BLaER1 treated with 17β-estradiol and CSF1 and Interleukin-3, amounts not matched to agents 10 nM and 100 nM (cell line): ENCODE measurements around the gene ADAM20.

Experiments
- H3K27ac ChIP-seq, 11 experiments: shearing (Covaris generic); formaldehyde crosslinking; 2 replicates each; pipeline ENCODE4 v1.8.1; 2022
- H3K27me3 ChIP-seq, 11 experiments: shearing (Covaris generic); formaldehyde crosslinking; 2 replicates each; pipeline ENCODE4 v1.8.1; 2022
- H3K36me3 ChIP-seq, 11 experiments: shearing (Covaris generic); formaldehyde crosslinking; 2 replicates each; pipeline ENCODE4 v1.8.1; 2022
- H3K4me1 ChIP-seq, 10 experiments: shearing (Covaris generic); formaldehyde crosslinking; 2 replicates each; pipeline ENCODE4 v1.8.1; 2022
- H3K4me2 ChIP-seq, 11 experiments: shearing (Covaris generic); formaldehyde crosslinking; 2 replicates each; pipeline ENCODE4 v1.8.1; 2022
- H3K4me3 ChIP-seq, 10 experiments: shearing (Covaris generic); formaldehyde crosslinking; 2 replicates each; pipeline ENCODE4 v1.8.1; 2022
- H3K9ac ChIP-seq, 11 experiments: shearing (Covaris generic); formaldehyde crosslinking; 2 replicates each; pipeline ENCODE4 v1.8.1; 2022
- H3K9me3 ChIP-seq, 11 experiments: shearing (Covaris generic); formaldehyde crosslinking; replicated peaks in 1 of 11; 2 replicates each; pipeline ENCODE4 v1.8.1; 2022
- H4K20me1 ChIP-seq, 11 experiments: shearing (Covaris generic); formaldehyde crosslinking; 2 replicates each; pipeline ENCODE4 v1.8.1; 2022
- Cebpa-rat ChIP-seq, 11 experiments: shearing (Covaris generic); IDR thresholded peaks; 2 replicates each; pipeline ENCODE4 v1.8.1; 2022

Gene ADAM20

GRCh38 chr14:70534904-70535303 lies at the start of gene ADAM20:
Gene ADAM20, minus strand, starts transcription at chr14:70535004. Its CDS starts 10,247 bp downstream, at chr14:70524757.
- TF ChIP-seq Cebpa-rat (IDR thresholded peaks at IDR 0.05) = no peak
- Histone ChIP-seq H3K9ac (no peak within 1 kb of the TSS), H3K27ac (no peak within 1 kb of the TSS), H3K4me1 (peaks cover 3 to 12% (median 10%) of the 10 kb centered on the region in 10 experiments; a peak in 17 of 20 replicates), H3K4me2 (no peak within 1 kb of the TSS), H3K9me3 (peaks cover 37 to 50% (median 45%) of the 10 kb centered on the region in 11 experiments), H3K36me3 (peaks cover 7 to 37% (median 24%) of the 10 kb centered on the region in 11 experiments; a peak in 17 of 22 replicates), H4K20me1 (no peaks in the 10 kb centered on the region), H3K27me3 (no peaks in the 10 kb centered on the region), H3K4me3 (no peak within 1 kb of the TSS)

- Histone ChIP-seq H4K20me1 (0 out of 22 replicates have a peak, but pooled peaks cover 0 to under 1% (median 0%) of the 10 kb centered on the region in 11 experiments), H3K27ac (no peak overlapping the region), H3K36me3 (peaks cover 34 to 88% (median 57%) of the 10 kb centered on the region in 11 experiments), H3K4me1 (no peaks in the 10 kb centered on the region), H3K4me2 (no peak overlapping the region), H3K9ac (no peak overlapping the region), H3K27me3 (no peaks in the 10 kb centered on the region), H3K4me3 (no peak overlapping the region), H3K9me3 (peaks cover 4 to 10% (median 7%) of the 10 kb centered on the region in 11 experiments; a peak in 11 of 22 replicates)
- TF ChIP-seq Cebpa-rat (IDR thresholded peaks at IDR 0.05) = no peak
Observed at GRCh38 chr14:70576891-70577290, 42.1 kb upstream of the ADAM20 start.

GRCh38 chr14:70573050-70573449 lies 38.2 kb upstream of the ADAM20 start:
- H3K4me3 ChIP-seq = no peak overlapping the region
- H3K9ac ChIP-seq = no peak overlapping the region
- peaks cover 4 to 10% (median 7%) of the 10 kb centered on the region in 11 experiments; a peak in 11 of 22 replicates for H3K9me3 ChIP-seq
- H3K4me2 ChIP-seq = no peak overlapping the region
- H3K27ac ChIP-seq = no peak overlapping the region
- no peaks in the 10 kb centered on the region for H3K4me1 ChIP-seq
- H3K36me3 ChIP-seq = peaks cover 8 to 79% (median 31%) of the 10 kb centered on the region in 11 experiments; a peak in 19 of 22 replicates
- H3K27me3 ChIP-seq = no peaks in the 10 kb centered on the region
- no peak for TF ChIP-seq Cebpa-rat (IDR thresholded peaks at IDR 0.05)
- peaks cover 0 to 15% (median 4%) of the 10 kb centered on the region in 11 experiments; a peak in 6 of 22 replicates for H4K20me1 ChIP-seq

GRCh38 chr14:70571139-70571538 lies 36.3 kb upstream of the ADAM20 start:
- no peak for TF ChIP-seq Cebpa-rat (IDR thresholded peaks at IDR 0.05)
- Histone ChIP-seq H3K9ac (no peak overlapping the region), H3K4me3 (no peak overlapping the region), H3K27ac (no peak overlapping the region), H3K36me3 (peaks cover 25 to 89% (median 41%) of the 10 kb centered on the region in 11 experiments; a peak in 21 of 22 replicates), H3K4me1 (no peaks in the 10 kb centered on the region), H3K27me3 (no peaks in the 10 kb centered on the region), H3K4me2 (no peak overlapping the region), H3K9me3 (peaks cover 14 to 21% (median 17%) of the 10 kb centered on the region in 11 experiments; a peak in 20 of 22 replicates), H4K20me1 (peaks cover 0 to 24% (median 10%) of the 10 kb centered on the region in 11 experiments; a peak in 8 of 22 replicates)

- H3K9me3 ChIP-seq = peaks cover 37 to 47% (median 40%) of the 10 kb centered on the region in 11 experiments
- no peak overlapping the region for H3K9ac ChIP-seq
- peaks cover 0 to 24% (median 10%) of the 10 kb centered on the region in 11 experiments; a peak in 8 of 22 replicates for H4K20me1 ChIP-seq
- TF ChIP-seq Cebpa-rat (IDR thresholded peaks at IDR 0.05) = no peak
- peaks cover 47 to 92% (median 63%) of the 10 kb centered on the region in 11 experiments for H3K36me3 ChIP-seq
- H3K4me1 ChIP-seq = no peaks in the 10 kb centered on the region
- H3K27me3 ChIP-seq = no peaks in the 10 kb centered on the region
- no peak overlapping the region for H3K4me2 ChIP-seq
- no peak overlapping the region for H3K27ac ChIP-seq
- no peak overlapping the region for H3K4me3 ChIP-seq
Observed at GRCh38 chr14:70567791-70568190, 33.0 kb upstream of the ADAM20 start.

GRCh38 chr14:70563869-70564268 lies 29.1 kb upstream of the ADAM20 start:
- no peak for TF ChIP-seq Cebpa-rat (IDR thresholded peaks at IDR 0.05)

GRCh38 chr14:70563417-70563816 lies 28.6 kb upstream of the ADAM20 start:
- peaks cover 64 to 92% (median 76%) of the 10 kb centered on the region in 11 experiments for H3K36me3 ChIP-seq
- peaks cover 61 to 72% (median 65%) of the 10 kb centered on the region in 11 experiments for H3K9me3 ChIP-seq

More at GRCh38 chr14:70563869-70564268, 29.1 kb upstream of the ADAM20 start:
- Histone ChIP-seq H3K27ac (no peak overlapping the region), H3K27me3 (no peaks in the 10 kb centered on the region), H3K4me1 (no peaks in the 10 kb centered on the region), H3K9me3 (peaks cover 61 to 72% (median 65%) of the 10 kb centered on the region in 11 experiments), H3K4me3 (0 out of 20 replicates have a peak overlapping the region, but pooled peaks of 1 of the 10 experiments have one; percentile 0), H3K4me2 (no peak overlapping the region), H3K36me3 (peaks cover 64 to 96% (median 76%) of the 10 kb centered on the region in 11 experiments), H3K9ac (no peak overlapping the region), H4K20me1 (peaks cover 0 to 14% (median 4%) of the 10 kb centered on the region in 11 experiments; a peak in 7 of 22 replicates)

GRCh38 chr14:70558356-70558755 lies 23.6 kb upstream of the ADAM20 start:
- H4K20me1 ChIP-seq = no peaks in the 10 kb centered on the region
- peaks cover 24 to 57% (median 34%) of the 10 kb centered on the region in 11 experiments for H3K36me3 ChIP-seq
- no peaks in the 10 kb centered on the region for H3K4me1 ChIP-seq
- peaks cover 29 to 33% (median 30%) of the 10 kb centered on the region in 11 experiments for H3K9me3 ChIP-seq
- H3K27me3 ChIP-seq = no peaks in the 10 kb centered on the region
- H3K4me3 ChIP-seq = no peak overlapping the region
- H3K9ac ChIP-seq = no peak overlapping the region
- TF ChIP-seq Cebpa-rat (IDR thresholded peaks at IDR 0.05) = no peak
- no peak overlapping the region for H3K27ac ChIP-seq
- no peak overlapping the region for H3K4me2 ChIP-seq

More at GRCh38 chr14:70563417-70563816, 28.6 kb upstream of the ADAM20 start:
- Histone ChIP-seq H3K9ac (no peak overlapping the region), H4K20me1 (peaks cover 0 to 14% (median 4%) of the 10 kb centered on the region in 11 experiments; a peak in 6 of 22 replicates), H3K4me1 (no peaks in the 10 kb centered on the region), H3K27me3 (no peaks in the 10 kb centered on the region), H3K4me3 (0 out of 20 replicates have a peak overlapping the region, but pooled peaks of 1 of the 10 experiments have one; percentile 0), H3K27ac (no peak overlapping the region), H3K4me2 (no peak overlapping the region)
- TF ChIP-seq Cebpa-rat (IDR thresholded peaks at IDR 0.05) = no peak

GRCh38 chr14:70555890-70556289 lies 21.1 kb upstream of the ADAM20 start:
- no peak for TF ChIP-seq Cebpa-rat (IDR thresholded peaks at IDR 0.05)
- Histone ChIP-seq H3K4me2 (no peak overlapping the region), H3K27ac (no peak overlapping the region), H3K9me3 (peaks cover 5 to 9% (median 6%) of the 10 kb centered on the region in 11 experiments; a peak in 21 of 22 replicates), H3K4me1 (no peaks in the 10 kb centered on the region), H3K36me3 (peaks cover 0 to 32% (median 9%) of the 10 kb centered on the region in 11 experiments; a peak in 14 of 22 replicates), H4K20me1 (no peaks in the 10 kb centered on the region), H3K9ac (no peak overlapping the region), H3K4me3 (no peak overlapping the region), H3K27me3 (no peaks in the 10 kb centered on the region)
